ENCODE results near the gene IL4.
A peak's percentile ranks its signal among the peaks of the same experiment; 100 is the strongest.

IL4 gene

GRCh38 chr5:132655821-132656773 lies 17.7 kb upstream of the IL4 start:
- peak; percentile 6 for TF ChIP-seq CTCF (IDR thresholded peaks at IDR 0.05)
- Mint-ChIP-seq H3K4me3 (peak overlapping the region; percentile 40), H3K27ac (no peak overlapping the region), H3K27me3 (ENCODE audit: low read depth, poor library complexity) (peaks cover 56% of the 10 kb centered on the region), H3K4me1 (peaks cover 12% of the 10 kb centered on the region), H3K9me3 (peaks cover 13% of the 10 kb centered on the region), H3K36me3 (ENCODE audit: low read depth) (no peaks in the 10 kb centered on the region)
- peak; percentile 63 for DNase-seq

- no peak for TF ChIP-seq CTCF (IDR thresholded peaks at IDR 0.05)
- peaks cover 10% of the 10 kb centered on the region for H3K9me3 Mint-ChIP-seq
- H3K36me3 Mint-ChIP-seq (ENCODE audit: low read depth) = no peaks in the 10 kb centered on the region
- H3K4me1 Mint-ChIP-seq = peaks cover 20% of the 10 kb centered on the region
- H3K4me3 Mint-ChIP-seq = peak overlapping the region; percentile 20
- peaks cover 53% of the 10 kb centered on the region for H3K27me3 Mint-ChIP-seq (ENCODE audit: low read depth, poor library complexity)
- no peak overlapping the region for H3K27ac Mint-ChIP-seq
- DNase-seq = no peak
These were observed 16.9 kb upstream of the IL4 start for GRCh38 chr5:132656774-132657355.

GRCh38 chr5:132657676-132658380 lies 16.0 kb upstream of the IL4 start, which contains the start of gene IL13:
Gene IL13 (plus strand): TSS chr5:132658173. CDS start chr5:132658187, 14 bp downstream.
- H3K4me1 Mint-ChIP-seq = peaks cover 30% of the 10 kb centered on the region
- peaks cover 50% of the 10 kb centered on the region for H3K27me3 Mint-ChIP-seq (ENCODE audit: low read depth, poor library complexity)
- no peak for TF ChIP-seq CTCF (IDR thresholded peaks at IDR 0.05)
- no peak within 1 kb of the TSS for H3K27ac Mint-ChIP-seq
- H3K36me3 Mint-ChIP-seq (ENCODE audit: low read depth) = no peaks in the 10 kb centered on the region
- H3K4me3 Mint-ChIP-seq = no peak within 1 kb of the TSS
- H3K9me3 Mint-ChIP-seq = peaks cover 10% of the 10 kb centered on the region
- no peak for DNase-seq

- no peak overlapping the region for H3K4me3 Mint-ChIP-seq
These were observed 15.1 kb upstream of the IL4 start for GRCh38 chr5:132658381-132659302.

More at GRCh38 chr5:132658381-132659302, 15.1 kb upstream of the IL4 start:
- DNase-seq = no peak
- H3K27ac Mint-ChIP-seq = no peak overlapping the region
- no peak for TF ChIP-seq CTCF (IDR thresholded peaks at IDR 0.05)
- H3K9me3 Mint-ChIP-seq = peaks cover 10% of the 10 kb centered on the region
- no peaks in the 10 kb centered on the region for H3K36me3 Mint-ChIP-seq (ENCODE audit: low read depth)
- H3K27me3 Mint-ChIP-seq (ENCODE audit: low read depth, poor library complexity) = peaks cover 45% of the 10 kb centered on the region
- peaks cover 37% of the 10 kb centered on the region for H3K4me1 Mint-ChIP-seq

Data from nephron progenitor cell (in vitro differentiated cells).